HepG2 (cell line): ENCODE results near the gene ZFP36L2. TPM values are rescaled to one million over a fixed set of nuclear protein-coding genes. Genes with fewer than 3 reads are reported as not detected.

Experiments
- ATAC-seq: fragments of 200-7000 bp; cut with Tn5 transposase; 3 replicates; pipeline ENCODE4 v1.9.1; 2020; ENCODE audit warnings: mild to moderate bottlenecking, moderate library complexity
- BruUV-seq: library from RNA; stranded (reverse); fragments of 400-500 nt; replicated peaks from 2 replicates; lab custom pipeline; 2021; lab: Mats Ljungman, UMichigan
- CTCF ChIA-PET: fragments of 300-600 bp; formaldehyde crosslinking; extraction: SDS; loops from one replicate; lab custom pipeline; 2021; ENCODE audit warnings: low total read pairs, inconsistent platforms, low intra/inter-chr PET ratio; lab: Yijun Ruan, JAX
- POLR2A ChIA-PET: fragments of 350-600 bp; sonication (Branson Sonifier 250); formaldehyde crosslinking; loops from one replicate; lab custom pipeline; 2020; ENCODE audit warnings: antibody characterized with exemption, inconsistent platforms; lab: Yijun Ruan, JAX
- DNase-seq: peaks from one replicate; pipeline ENCODE4 v3.0.0-alpha.2; 2015; ENCODE audit warnings: low spot score
- FAIRE-seq: peaks from 3 replicates; lab custom pipeline; 2011; peaks lifted over from hg19 to GRCh38; lab: Jason Lieb, UNC
- H2AFZ ChIP-seq: one replicate; pipeline ENCODE4 v1.6.1; 2011; ENCODE audit warnings: low read length, inconsistent platforms
- H3K27ac ChIP-seq: fragments of 300-600 bp; 3 replicates; pipeline ENCODE4 v1.8.0; 2011; ENCODE audit warnings: mixed run types, mild to moderate bottlenecking, mixed read lengths, low read length, inconsistent platforms; ENCODE audit not compliant: insufficient read depth; ENCODE audit errors: extremely low read length
- H3K27me3 ChIP-seq, 2 experiments: fragments of 200-600 bp in 1 of 2; 2 replicates in 1 of 2; 3 replicates in 1 of 2; pipeline versions ENCODE4 v1.6.0 to v1.8.0; 2011; ENCODE audit warnings: low read length in 2 of 2, mild to moderate bottlenecking in 2 of 2, moderate library complexity in 2 of 2, inconsistent platforms in 1 of 2; ENCODE audit not compliant: insufficient read depth in 2 of 2, control insufficient read depth in 1 of 2
- H3K36me3 ChIP-seq, 2 experiments: fragments of 200-600 bp in 1 of 2; replicated peaks in 1 of 2; 2 replicates in 1 of 2; 3 replicates in 1 of 2; pipeline versions ENCODE4 v1.5.1 to v1.8.0; 2011; ENCODE audit warnings: low read length in 2 of 2, inconsistent platforms in 1 of 2; ENCODE audit not compliant: insufficient read depth in 2 of 2, control insufficient read depth in 1 of 2
- H3K4me1 ChIP-seq: 2 replicates; pipeline ENCODE4 v1.5.1; 2012; ENCODE audit warnings: low read length, inconsistent platforms; ENCODE audit not compliant: insufficient read depth
- H3K4me2 ChIP-seq: 2 replicates; pipeline ENCODE4 v1.6.0; 2011; ENCODE audit warnings: low read depth, low read length, inconsistent platforms
- H3K4me3 ChIP-seq, 3 experiments: fragments of 200-600 bp in 1 of 3; sonication (generic), shearing (Covaris generic) in 1 of 3; replicated peaks in 1 of 3; 2 replicates each; pipeline ENCODE4 v1.5.1; 2011 to 2016; ENCODE audit warnings: low read length in 3 of 3, inconsistent platforms in 2 of 3, low read depth in 2 of 3, mild to moderate bottlenecking in 2 of 3, control low read depth in 1 of 3, mixed read lengths in 1 of 3; ENCODE audit not compliant: insufficient read depth in 1 of 3
- H3K79me2 ChIP-seq: one replicate; pipeline ENCODE4 v1.6.1; 2011; ENCODE audit warnings: low read length, inconsistent platforms; ENCODE audit not compliant: insufficient read depth
- H3K9ac ChIP-seq: 2 replicates; pipeline ENCODE4 v1.6.0; 2011; ENCODE audit warnings: mild to moderate bottlenecking, low read depth, low read length, inconsistent platforms; ENCODE audit not compliant: insufficient read depth
- H3K9me3 ChIP-seq: 2 replicates; pipeline ENCODE4 v1.5.1; 2012; ENCODE audit warnings: mild to moderate bottlenecking, low read length
- H4K20me1 ChIP-seq: 2 replicates; pipeline ENCODE4 v1.6.0; 2011; ENCODE audit warnings: inconsistent platforms, mild to moderate bottlenecking, low read length, moderate library complexity; ENCODE audit not compliant: insufficient read depth
- E2F2 ChIP-seq: sonication (generic); formaldehyde crosslinking; IDR thresholded peaks from 2 replicates; pipeline ENCODE4 v1.4.0; 2020; ENCODE audit warnings: missing genetic modification reagents, borderline replicate concordance
- ETV5 ChIP-seq: IDR thresholded peaks from 2 replicates; pipeline ENCODE4 v1.6.1; 2018; ENCODE audit warnings: missing biosample characterization, missing genetic modification reagents, inconsistent platforms, borderline replicate concordance
- PHF20 ChIP-seq: sonication (generic); formaldehyde crosslinking; IDR thresholded peaks from 2 replicates; pipeline ENCODE4 v1.5.0; 2020; ENCODE audit warnings: mild to moderate bottlenecking, missing genetic modification reagents
- RBM39 ChIP-seq: fragments of 200-400 bp; formaldehyde crosslinking; IDR thresholded peaks from one replicate; pipeline ENCODE4 v1.6.1; 2018; ENCODE audit warnings: antibody characterized with exemption, mild to moderate bottlenecking, low read depth, low read length; ENCODE audit not compliant: poor library complexity, severe bottlenecking
- THAP11 ChIP-seq: IDR thresholded peaks from 2 replicates; pipeline ENCODE4 v1.6.1; 2016; ENCODE audit warnings: missing biosample characterization, missing genetic modification reagents
- ZNF225 ChIP-seq: sonication (generic); formaldehyde crosslinking; IDR thresholded peaks from 2 replicates; pipeline ENCODE4 v1.4.0; 2020; ENCODE audit warnings: mild to moderate bottlenecking, missing genetic modification reagents
- ZNF784 ChIP-seq: sonication (generic); formaldehyde crosslinking; IDR thresholded peaks from 2 replicates; pipeline ENCODE4 v1.5.1; 2020; ENCODE audit warnings: missing genetic modification reagents, mild to moderate bottlenecking, borderline replicate concordance
- WGBS: methylation state at CpG from one replicate; pipeline ENCODE4 v1.1.6; 2017; ENCODE audit warnings: low lambda C conversion rate; 5-methylcytosine and 5-hydroxymethylcytosine counted together
- in situ Hi-C: cut with HindIII; loops from 2 replicates; pipeline ENCODE4 v1.10.0; 2017; ENCODE audit warnings: low pct_unique_long_range_greater_than_20kb; ENCODE audit not compliant: extremely low pct_ligation_motif_present
- intact Hi-C: fragments of 100-400 bp; cut with micrococcal nuclease; formaldehyde crosslinking; loops from one replicate; pipeline ENCODE4 v1.10.0; 2022; ENCODE audit not compliant: unreplicated experiment
- polyA plus RNA-seq, 8 experiments: library from polyadenylated mRNA; depleted of rRNA in 3 of 8; stranded (reverse) in 7 of 8; unstranded in 1 of 8; fragments of >200 nt; fragmentation: Illumina TruSeq in 4 of 8; extraction: Trizol in 4 of 8; gene quantifications; 2 replicates each; pipeline versions ENCODE4 v1.2.1 to v1.2.3, GENCODE V29; 2011 to 2016; ENCODE audit warnings: low read depth in 4 of 8, missing spikeins in 1 of 8, mixed read lengths in 1 of 8; ENCODE audit not compliant: insufficient read depth in 1 of 8
- total RNA-seq, 5 experiments: library from RNA; depleted of rRNA; stranded (reverse); fragments of >200 nt; fragmentation: Illumina TruSeq; extraction: Trizol; gene quantifications; 2 replicates each; pipeline ENCODE4 v1.2.3, GENCODE V29; 2016; ENCODE audit warnings: low read depth in 1 of 5
- TF ChIP-seq, protein P1 (sequence below): sonication (generic); formaldehyde crosslinking; IDR thresholded peaks from 2 replicates; pipeline ENCODE4 v1.4.0; 2020; ENCODE audit warnings: mild to moderate bottlenecking, missing genetic modification reagents
- TF ChIP-seq, protein P2 (sequence below): sonication (generic); formaldehyde crosslinking; IDR thresholded peaks from 2 replicates; pipeline ENCODE4 v1.5.0; 2020; ENCODE audit warnings: missing genetic modification reagents

Gene ZFP36L2
- total and polyA plus RNA-seq, 2 of the 13 experiments (the other 11 are each of a cell fraction or from before 2014, with no cell fraction given): 11.2 to 21.8 TPM

GRCh38 chr2:43274055-43274454, 47.6 kb upstream of the ZFP36L2 start:
- no peak for FAIRE-seq
- no peak overlapping the region for H2AFZ ChIP-seq
- no peak overlapping the region for H3K4me2 ChIP-seq
- H3K4me3 ChIP-seq: no peak overlapping the region
- H3K9me3 ChIP-seq: no peaks in the 10 kb centered on the region
- ChIA-PET POLR2A (no interaction called here), CTCF (no interaction called here)
- intact Hi-C loops (no loop called here), in situ Hi-C loops (no loop called here)
- H3K79me2 ChIP-seq: no peaks in the 10 kb centered on the region
- H3K27me3 ChIP-seq: no peaks in the 10 kb centered on the region
- H3K27ac ChIP-seq: no peak overlapping the region
- H3K36me3 ChIP-seq: peaks cover 0 to 10% of the 10 kb centered on the region in 2 experiments; a peak in 1 of 5 replicates
- no peak for ATAC-seq
- peaks cover 22% of the 10 kb centered on the region for H3K4me1 ChIP-seq
- BruUV-seq: no TSS peak
- H3K9ac ChIP-seq: no peak overlapping the region
- no peaks in the 10 kb centered on the region for H4K20me1 ChIP-seq
- no peak for DNase-seq
- 91% methylated on average over 4 of the region's 4 CpGs for WGBS
- TF ChIP-seq ZNF225 (CRISPR knock-in tag) (no peak), ETV5 (CRISPR knock-in tag) (no peak), ZNF784 (CRISPR knock-in tag) (no peak), THAP11 (CRISPR knock-in tag) (no peak), PHF20 (CRISPR knock-in tag) (no peak), E2F2 (no peak), RBM39 (no peak)
- TF ChIP-seq, protein P1, sequence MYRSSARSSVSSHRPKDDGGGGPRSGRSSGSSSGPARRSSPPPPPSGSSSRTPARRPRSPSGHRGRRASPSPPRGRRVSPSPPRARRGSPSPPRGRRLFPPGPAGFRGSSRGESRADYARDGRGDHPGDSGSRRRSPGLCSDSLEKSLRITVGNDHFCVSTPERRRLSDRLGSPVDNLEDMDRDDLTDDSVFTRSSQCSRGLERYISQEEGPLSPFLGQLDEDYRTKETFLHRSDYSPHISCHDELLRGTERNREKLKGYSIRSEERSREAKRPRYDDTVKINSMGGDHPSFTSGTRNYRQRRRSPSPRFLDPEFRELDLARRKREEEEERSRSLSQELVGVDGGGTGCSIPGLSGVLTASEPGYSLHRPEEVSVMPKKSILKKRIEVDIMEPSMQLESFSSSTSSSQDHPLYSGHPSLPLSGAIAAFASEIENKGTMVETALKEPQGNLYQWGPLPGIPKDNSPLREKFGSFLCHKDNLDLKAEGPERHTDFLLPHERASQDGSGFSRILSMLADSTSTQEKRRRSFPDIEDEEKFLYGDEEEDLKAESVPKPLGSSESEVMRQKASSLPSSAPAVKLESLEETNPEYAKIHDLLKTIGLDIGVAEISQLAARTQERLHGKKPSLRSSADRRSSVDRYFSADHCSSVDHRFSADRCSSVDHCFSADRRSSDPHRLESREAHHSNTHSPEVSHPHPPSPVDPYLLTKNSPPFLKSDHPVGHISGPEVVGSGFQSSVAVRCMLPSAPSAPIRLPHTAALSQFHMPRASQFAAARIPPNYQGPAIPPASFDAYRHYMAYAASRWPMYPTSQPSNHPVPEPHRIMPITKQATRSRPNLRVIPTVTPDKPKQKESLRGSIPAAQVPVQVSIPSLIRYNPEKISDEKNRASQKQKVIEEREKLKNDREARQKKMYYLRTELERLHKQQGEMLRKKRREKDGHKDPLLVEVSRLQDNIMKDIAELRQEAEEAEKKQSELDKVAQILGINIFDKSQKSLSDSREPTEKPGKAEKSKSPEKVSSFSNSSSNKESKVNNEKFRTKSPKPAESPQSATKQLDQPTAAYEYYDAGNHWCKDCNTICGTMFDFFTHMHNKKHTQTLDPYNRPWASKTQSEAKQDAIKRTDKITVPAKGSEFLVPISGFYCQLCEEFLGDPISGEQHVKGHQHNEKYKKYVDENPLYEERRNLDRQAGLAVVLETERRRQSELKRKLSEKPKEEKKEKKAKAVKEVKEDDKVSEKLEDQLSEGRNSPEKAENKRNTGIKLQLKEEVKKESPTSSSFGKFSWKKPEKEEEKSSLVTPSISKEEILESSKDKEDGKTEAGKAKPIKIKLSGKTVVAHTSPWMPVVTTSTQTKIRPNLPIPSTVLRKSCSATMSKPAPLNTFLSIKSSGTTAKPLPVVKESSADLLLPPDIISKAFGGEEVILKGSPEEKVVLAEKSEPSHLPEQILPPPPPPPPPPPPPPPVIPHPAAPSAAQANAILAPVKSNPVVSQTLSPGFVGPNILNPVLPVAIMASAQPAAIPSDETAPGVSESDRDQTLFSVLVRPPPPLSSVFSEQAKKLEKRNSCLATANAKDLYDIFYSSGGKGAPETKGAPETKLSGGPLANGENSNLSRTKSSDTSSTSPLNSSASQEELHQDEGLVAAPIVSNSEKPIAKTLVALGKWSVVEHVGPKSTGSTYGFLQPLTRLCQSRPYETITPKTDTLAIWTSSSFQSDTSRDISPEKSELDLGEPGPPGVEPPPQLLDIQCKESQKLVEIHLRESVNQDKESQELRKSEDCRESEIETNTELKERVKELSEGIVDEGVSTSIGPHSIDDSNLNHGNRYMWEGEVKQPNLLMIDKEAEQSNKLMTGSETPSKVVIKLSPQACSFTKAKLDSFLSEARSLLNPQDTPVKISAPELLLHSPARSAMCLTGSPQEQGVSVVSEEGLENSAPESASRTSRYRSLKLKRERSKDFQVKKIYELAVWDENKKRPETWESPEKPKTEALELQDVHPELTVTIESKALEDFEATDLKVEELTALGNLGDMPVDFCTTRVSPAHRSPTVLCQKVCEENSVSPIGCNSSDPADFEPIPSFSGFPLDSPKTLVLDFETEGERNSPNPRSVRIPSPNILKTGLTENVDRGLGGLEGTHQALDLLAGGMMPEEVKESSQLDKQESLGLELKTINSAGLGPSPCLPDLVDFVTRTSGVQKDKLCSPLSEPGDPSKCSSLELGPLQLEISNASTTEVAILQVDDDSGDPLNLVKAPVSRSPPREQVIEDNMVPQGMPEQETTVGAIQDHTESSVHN: no peak
- TF ChIP-seq, protein P2, sequence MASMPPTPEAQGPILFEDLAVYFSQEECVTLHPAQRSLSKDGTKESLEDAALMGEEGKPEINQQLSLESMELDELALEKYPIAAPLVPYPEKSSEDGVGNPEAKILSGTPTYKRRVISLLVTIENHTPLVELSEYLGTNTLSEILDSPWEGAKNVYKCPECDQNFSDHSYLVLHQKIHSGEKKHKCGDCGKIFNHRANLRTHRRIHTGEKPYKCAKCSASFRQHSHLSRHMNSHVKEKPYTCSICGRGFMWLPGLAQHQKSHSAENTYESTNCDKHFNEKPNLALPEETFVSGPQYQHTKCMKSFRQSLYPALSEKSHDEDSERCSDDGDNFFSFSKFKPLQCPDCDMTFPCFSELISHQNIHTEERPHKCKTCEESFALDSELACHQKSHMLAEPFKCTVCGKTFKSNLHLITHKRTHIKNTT (CRISPR knock-in tag): no peak
